K562 (cell line): Measurements from ENCODE around the gene SNX25. TPM values are rescaled to one million over a fixed set of nuclear protein-coding genes. Genes with fewer than 3 reads are reported as not detected.

Experiments
- ATAC-seq: fragments of 200-7000 bp; cut with Tn5 transposase; 3 replicates; pipeline ENCODE4 v1.9.1; 2020; ENCODE audit warnings: moderate library complexity
- BruUV-seq: library from RNA; stranded (reverse); fragments of 400-500 nt; replicated peaks from 2 replicates; lab custom pipeline; 2021; lab: Mats Ljungman, UMichigan
- CTCF ChIA-PET: fragments of 300-600 bp; formaldehyde crosslinking; extraction: SDS; loops from one replicate; lab custom pipeline; 2021; ENCODE audit warnings: low intra/inter-chr PET ratio; lab: Yijun Ruan, JAX
- POLR2A ChIA-PET: fragments of 300-600, 350-650 bp; sonication (Branson Sonifier 250); formaldehyde crosslinking; extraction: SDS; loops from one replicate; lab custom pipeline; 2021; ENCODE audit warnings: antibody characterized with exemption, inconsistent platforms; lab: Yijun Ruan, JAX
- DNase-seq, 4 experiments: peaks; one replicate each; pipeline versions ENCODE4 v3.0.0 to v3.0.0-alpha.2; 2011 to 2018; ENCODE audit warnings: low spot score in 3 of 4, mixed read lengths in 3 of 4; ENCODE audit errors: extremely low read depth in 1 of 4
- FAIRE-seq: peaks from 2 replicates; lab custom pipeline; 2011; peaks lifted over from hg19 to GRCh38; lab: Jason Lieb, UNC
- H2AFZ ChIP-seq: 2 replicates; pipeline ENCODE4 v1.6.0; 2011; ENCODE audit warnings: low read depth, low read length, control low read depth, inconsistent platforms
- H3K27ac ChIP-seq: fragments of 200-600 bp; 3 replicates; pipeline ENCODE4 v1.8.0; 2011; ENCODE audit warnings: low read depth, mild to moderate bottlenecking, control low read depth, inconsistent platforms, low read length, moderate library complexity, mixed read lengths; ENCODE audit errors: extremely low read depth
- H3K27me3 ChIP-seq, 2 experiments: fragments of 300-600 bp in 1 of 2; 2 replicates in 1 of 2; 3 replicates in 1 of 2; pipeline versions ENCODE4 v1.6.0 to v1.8.0; 2011; ENCODE audit warnings: inconsistent platforms in 2 of 2, low read length in 2 of 2, mild to moderate bottlenecking in 1 of 2, mixed read lengths in 1 of 2, moderate library complexity in 1 of 2; ENCODE audit not compliant: control insufficient read depth in 2 of 2, insufficient read depth in 2 of 2
- H3K36me3 ChIP-seq: fragments of 300-600 bp; 3 replicates; pipeline ENCODE4 v1.8.0; 2011; ENCODE audit warnings: mild to moderate bottlenecking, low read length, inconsistent platforms; ENCODE audit not compliant: control insufficient read depth, insufficient read depth
- H3K4me1 ChIP-seq, 2 experiments: fragments of 200-600 bp in 1 of 2; replicated peaks in 1 of 2; 2 replicates in 1 of 2; 3 replicates in 1 of 2; pipeline versions ENCODE4 v1.5.1 to v1.8.0; 2011; ENCODE audit warnings: inconsistent platforms in 2 of 2, low read length in 2 of 2, mild to moderate bottlenecking in 1 of 2, mixed read lengths in 1 of 2, moderate library complexity in 1 of 2; ENCODE audit not compliant: control insufficient read depth in 2 of 2, insufficient read depth in 2 of 2
- H3K4me2 ChIP-seq: 2 replicates; pipeline ENCODE4 v1.6.1; 2011; ENCODE audit warnings: low read length, control low read depth, inconsistent platforms, mixed read lengths; ENCODE audit not compliant: insufficient read depth
- H3K4me3 ChIP-seq: fragments of 200-600 bp; sonication (generic), shearing (Covaris generic); 2 replicates; pipeline ENCODE4 v1.5.1; 2016; ENCODE audit warnings: control low read depth, inconsistent platforms
- H3K79me2 ChIP-seq: fragments of 200-600 bp; 3 replicates; pipeline ENCODE4 v1.8.0; 2011; ENCODE audit warnings: low read length, inconsistent platforms; ENCODE audit not compliant: control insufficient read depth, insufficient read depth
- H3K9ac ChIP-seq, 2 experiments: 2 replicates each; pipeline versions ENCODE4 v1.6.0 to v1.6.1; 2011; ENCODE audit warnings: low read depth in 2 of 2, low read length in 2 of 2, control low read depth in 1 of 2, inconsistent platforms in 1 of 2, mild to moderate bottlenecking in 1 of 2, mixed read lengths in 1 of 2; ENCODE audit not compliant: insufficient read depth in 1 of 2
- H3K9me1 ChIP-seq: one replicate; pipeline ENCODE4 v1.6.0; 2011; ENCODE audit warnings: inconsistent platforms, mild to moderate bottlenecking, low read length, moderate library complexity; ENCODE audit not compliant: control insufficient read depth, insufficient read depth
- H3K9me3 ChIP-seq: replicated peaks from 2 replicates; pipeline ENCODE4 v1.5.1; 2011; ENCODE audit warnings: low read depth, low read length, inconsistent platforms; ENCODE audit not compliant: control insufficient read depth, insufficient read depth
- H4K20me1 ChIP-seq: replicated peaks from 2 replicates; pipeline ENCODE4 v1.6.1; 2011; ENCODE audit warnings: low read length, inconsistent platforms, mixed read lengths; ENCODE audit not compliant: control insufficient read depth, insufficient read depth
- CCNT2 ChIP-seq: IDR thresholded peaks from 2 replicates; pipeline ENCODE4 v1.6.1; 2011; ENCODE audit warnings: borderline replicate concordance, low read depth, mild to moderate bottlenecking, moderate library complexity, mixed read lengths, low read length; ENCODE audit not compliant: insufficient read length; ENCODE audit errors: extremely low read depth
- ELF2 ChIP-seq: fragments of 250-450 bp; sonication (Bioruptor Pico); IDR thresholded peaks from 2 replicates; pipeline ENCODE4 v1.5.0; 2021; ENCODE audit warnings: mild to moderate bottlenecking
- FOXJ2 ChIP-seq: fragments of 200-800 bp; sonication (Bioruptor generic); IDR thresholded peaks from 2 replicates; pipeline ENCODE4 v1.6.1; 2016; ENCODE audit warnings: missing genetic modification characterization, missing compliant biosample characterization
- GTF2F1 ChIP-seq: IDR thresholded peaks from 2 replicates; pipeline ENCODE4 v1.6.1; 2011; ENCODE audit warnings: low read depth, low read length, improper control_type of control experiment
- SMARCE1 ChIP-seq: fragments of 450-650 bp; IDR thresholded peaks from 2 replicates; pipeline ENCODE4 v1.7.1; 2016; ENCODE audit warnings: mild to moderate bottlenecking
- WGBS: fragments of 100-300 bp; shearing (Covaris generic); methylation state at CpG from one replicate; pipeline ENCODE4 v1.1.6; 2016; ENCODE audit warnings: low coverage, mixed read lengths; ENCODE audit not compliant: insufficient coverage; ENCODE audit errors: missing lambda C conversion rate; 5-methylcytosine and 5-hydroxymethylcytosine counted together
- in situ Hi-C: fragments of 300-500 bp; cut with MboI; formaldehyde crosslinking; loops from 4 replicates; pipeline ENCODE4 v1.15.0; 2018; ENCODE audit warnings: inconsistent platforms, mixed read lengths
- intact Hi-C: fragments of 100-400 bp; cut with micrococcal nuclease; formaldehyde crosslinking; loops from 2 replicates; pipeline ENCODE4 v1.14.2; 2022
- polyA plus RNA-seq, 8 experiments: library from polyadenylated mRNA; depleted of rRNA in 4 of 8; stranded (reverse) in 5 of 8; unstranded in 3 of 8; fragments of >200 nt; fragmentation: Nextera tagmentation in 2 of 8; fragmentation: Illumina TruSeq in 1 of 8; extraction: Ambion mirVana in 2 of 8; extraction: Trizol in 1 of 8; gene quantifications; 2 replicates each; pipeline versions ENCODE4 v1.2.1 to v1.2.3, GENCODE V29; 2011 to 2014; ENCODE audit warnings: inconsistent platforms in 1 of 8, missing spikeins in 1 of 8
- total RNA-seq, 7 experiments: library from RNA; depleted of rRNA in 6 of 7; stranded (reverse); fragments of >200 nt in 6 of 7; fragmentation: Illumina TruSeq in 2 of 7; extraction: Trizol in 2 of 7; gene quantifications; 2 replicates each; pipeline versions ENCODE4 v1.2.1 to v1.2.3, GENCODE V29; 2011 to 2021; ENCODE audit warnings: low replicate concordance in 1 of 7
- TF ChIP-seq, protein P1 (sequence below): fragments of 450-650 bp; IDR thresholded peaks from 2 replicates; pipeline ENCODE4 v1.6.1; 2016; ENCODE audit warnings: missing biosample characterization, missing genetic modification characterization
- TF ChIP-seq, protein P2 (sequence below): sonication (generic); IDR thresholded peaks from 2 replicates; pipeline ENCODE4 v1.6.1; 2016
- TF ChIP-seq, protein P3 (sequence below): fragments of 200-600 bp; sonication (generic); IDR thresholded peaks from one replicate; pipeline ENCODE4 v1.6.1; 2012; ENCODE audit warnings: mild to moderate bottlenecking, low read depth, low read length, inconsistent platforms

Gene SNX25
- total and polyA plus RNA-seq, 9 of the 15 experiments (the other 6 are each of a cell fraction or from before 2014, with no cell fraction given): 2.5 to 23.4 (median 13.3) TPM

DNA sequence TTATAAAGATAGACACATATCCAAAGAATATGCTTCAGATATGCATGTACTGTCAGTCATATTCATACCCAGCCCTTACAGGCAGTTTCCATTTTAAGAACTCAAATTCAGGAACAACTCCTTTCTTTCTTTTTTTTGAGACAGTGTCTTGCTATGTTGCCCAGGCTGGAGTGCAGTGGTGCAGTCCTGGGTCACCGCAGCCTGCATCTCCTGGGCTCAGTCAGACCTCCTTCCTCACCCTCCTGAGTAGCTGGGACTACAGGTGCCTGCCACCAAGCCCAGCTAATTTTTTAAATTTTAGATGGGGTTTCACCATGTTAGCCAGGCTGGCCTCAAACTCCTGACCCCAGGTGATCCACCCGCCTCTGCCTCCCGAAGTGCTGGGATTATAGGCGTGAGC, 34.5 kb downstream of the SNX25 start (continued):
- TF ChIP-seq SMARCE1 (no peak), ELF2 (CRISPR knock-in tag) (no peak)
- TF ChIP-seq, protein P1, sequence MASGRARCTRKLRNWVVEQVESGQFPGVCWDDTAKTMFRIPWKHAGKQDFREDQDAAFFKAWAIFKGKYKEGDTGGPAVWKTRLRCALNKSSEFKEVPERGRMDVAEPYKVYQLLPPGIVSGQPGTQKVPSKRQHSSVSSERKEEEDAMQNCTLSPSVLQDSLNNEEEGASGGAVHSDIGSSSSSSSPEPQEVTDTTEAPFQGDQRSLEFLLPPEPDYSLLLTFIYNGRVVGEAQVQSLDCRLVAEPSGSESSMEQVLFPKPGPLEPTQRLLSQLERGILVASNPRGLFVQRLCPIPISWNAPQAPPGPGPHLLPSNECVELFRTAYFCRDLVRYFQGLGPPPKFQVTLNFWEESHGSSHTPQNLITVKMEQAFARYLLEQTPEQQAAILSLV (tag): no peak
- TF ChIP-seq, protein P2, sequence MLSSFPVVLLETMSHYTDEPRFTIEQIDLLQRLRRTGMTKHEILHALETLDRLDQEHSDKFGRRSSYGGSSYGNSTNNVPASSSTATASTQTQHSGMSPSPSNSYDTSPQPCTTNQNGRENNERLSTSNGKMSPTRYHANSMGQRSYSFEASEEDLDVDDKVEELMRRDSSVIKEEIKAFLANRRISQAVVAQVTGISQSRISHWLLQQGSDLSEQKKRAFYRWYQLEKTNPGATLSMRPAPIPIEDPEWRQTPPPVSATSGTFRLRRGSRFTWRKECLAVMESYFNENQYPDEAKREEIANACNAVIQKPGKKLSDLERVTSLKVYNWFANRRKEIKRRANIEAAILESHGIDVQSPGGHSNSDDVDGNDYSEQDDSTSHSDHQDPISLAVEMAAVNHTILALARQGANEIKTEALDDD: no peak

- intact Hi-C loops (loop anchor here (5.0 kb wide), 1 partner anchor 32 kb away; no protein-coding TSS in a partner anchor), in situ Hi-C loops (no loop called here)
- Histone ChIP-seq H2AFZ (no peak overlapping the region), H3K9me1 (no peaks in the 10 kb centered on the region), H3K4me2 (no peak overlapping the region), H4K20me1 (no peaks in the 10 kb centered on the region; the same call in 1 of the 2 replicates), H3K27me3 (no peaks in the 10 kb centered on the region), H3K4me1 (no peaks in the 10 kb centered on the region; a peak in 4 of 5 replicates), H3K27ac (no peak overlapping the region), H3K9me3 (no peaks in the 10 kb centered on the region), H3K79me2 (no peaks in the 10 kb centered on the region), H3K9ac (no peak overlapping the region), H3K4me3 (no peak overlapping the region), H3K36me3 (no peaks in the 10 kb centered on the region)
- ATAC-seq: no peak
- FAIRE-seq: no peak
- no TSS peak for BruUV-seq
- no peak for DNase-seq
- 31% methylated on average over 4 of the region's 4 CpGs for WGBS
- CTCF ChIA-PET: no interaction called here
- POLR2A ChIA-PET: no interaction called here
- no peak for TF ChIP-seq GTF2F1
- TF ChIP-seq FOXJ2 (tag): peak; percentile 39; the same call in 1 of the 2 replicates
- no peak for TF ChIP-seq CCNT2
- TF ChIP-seq, protein P3, sequence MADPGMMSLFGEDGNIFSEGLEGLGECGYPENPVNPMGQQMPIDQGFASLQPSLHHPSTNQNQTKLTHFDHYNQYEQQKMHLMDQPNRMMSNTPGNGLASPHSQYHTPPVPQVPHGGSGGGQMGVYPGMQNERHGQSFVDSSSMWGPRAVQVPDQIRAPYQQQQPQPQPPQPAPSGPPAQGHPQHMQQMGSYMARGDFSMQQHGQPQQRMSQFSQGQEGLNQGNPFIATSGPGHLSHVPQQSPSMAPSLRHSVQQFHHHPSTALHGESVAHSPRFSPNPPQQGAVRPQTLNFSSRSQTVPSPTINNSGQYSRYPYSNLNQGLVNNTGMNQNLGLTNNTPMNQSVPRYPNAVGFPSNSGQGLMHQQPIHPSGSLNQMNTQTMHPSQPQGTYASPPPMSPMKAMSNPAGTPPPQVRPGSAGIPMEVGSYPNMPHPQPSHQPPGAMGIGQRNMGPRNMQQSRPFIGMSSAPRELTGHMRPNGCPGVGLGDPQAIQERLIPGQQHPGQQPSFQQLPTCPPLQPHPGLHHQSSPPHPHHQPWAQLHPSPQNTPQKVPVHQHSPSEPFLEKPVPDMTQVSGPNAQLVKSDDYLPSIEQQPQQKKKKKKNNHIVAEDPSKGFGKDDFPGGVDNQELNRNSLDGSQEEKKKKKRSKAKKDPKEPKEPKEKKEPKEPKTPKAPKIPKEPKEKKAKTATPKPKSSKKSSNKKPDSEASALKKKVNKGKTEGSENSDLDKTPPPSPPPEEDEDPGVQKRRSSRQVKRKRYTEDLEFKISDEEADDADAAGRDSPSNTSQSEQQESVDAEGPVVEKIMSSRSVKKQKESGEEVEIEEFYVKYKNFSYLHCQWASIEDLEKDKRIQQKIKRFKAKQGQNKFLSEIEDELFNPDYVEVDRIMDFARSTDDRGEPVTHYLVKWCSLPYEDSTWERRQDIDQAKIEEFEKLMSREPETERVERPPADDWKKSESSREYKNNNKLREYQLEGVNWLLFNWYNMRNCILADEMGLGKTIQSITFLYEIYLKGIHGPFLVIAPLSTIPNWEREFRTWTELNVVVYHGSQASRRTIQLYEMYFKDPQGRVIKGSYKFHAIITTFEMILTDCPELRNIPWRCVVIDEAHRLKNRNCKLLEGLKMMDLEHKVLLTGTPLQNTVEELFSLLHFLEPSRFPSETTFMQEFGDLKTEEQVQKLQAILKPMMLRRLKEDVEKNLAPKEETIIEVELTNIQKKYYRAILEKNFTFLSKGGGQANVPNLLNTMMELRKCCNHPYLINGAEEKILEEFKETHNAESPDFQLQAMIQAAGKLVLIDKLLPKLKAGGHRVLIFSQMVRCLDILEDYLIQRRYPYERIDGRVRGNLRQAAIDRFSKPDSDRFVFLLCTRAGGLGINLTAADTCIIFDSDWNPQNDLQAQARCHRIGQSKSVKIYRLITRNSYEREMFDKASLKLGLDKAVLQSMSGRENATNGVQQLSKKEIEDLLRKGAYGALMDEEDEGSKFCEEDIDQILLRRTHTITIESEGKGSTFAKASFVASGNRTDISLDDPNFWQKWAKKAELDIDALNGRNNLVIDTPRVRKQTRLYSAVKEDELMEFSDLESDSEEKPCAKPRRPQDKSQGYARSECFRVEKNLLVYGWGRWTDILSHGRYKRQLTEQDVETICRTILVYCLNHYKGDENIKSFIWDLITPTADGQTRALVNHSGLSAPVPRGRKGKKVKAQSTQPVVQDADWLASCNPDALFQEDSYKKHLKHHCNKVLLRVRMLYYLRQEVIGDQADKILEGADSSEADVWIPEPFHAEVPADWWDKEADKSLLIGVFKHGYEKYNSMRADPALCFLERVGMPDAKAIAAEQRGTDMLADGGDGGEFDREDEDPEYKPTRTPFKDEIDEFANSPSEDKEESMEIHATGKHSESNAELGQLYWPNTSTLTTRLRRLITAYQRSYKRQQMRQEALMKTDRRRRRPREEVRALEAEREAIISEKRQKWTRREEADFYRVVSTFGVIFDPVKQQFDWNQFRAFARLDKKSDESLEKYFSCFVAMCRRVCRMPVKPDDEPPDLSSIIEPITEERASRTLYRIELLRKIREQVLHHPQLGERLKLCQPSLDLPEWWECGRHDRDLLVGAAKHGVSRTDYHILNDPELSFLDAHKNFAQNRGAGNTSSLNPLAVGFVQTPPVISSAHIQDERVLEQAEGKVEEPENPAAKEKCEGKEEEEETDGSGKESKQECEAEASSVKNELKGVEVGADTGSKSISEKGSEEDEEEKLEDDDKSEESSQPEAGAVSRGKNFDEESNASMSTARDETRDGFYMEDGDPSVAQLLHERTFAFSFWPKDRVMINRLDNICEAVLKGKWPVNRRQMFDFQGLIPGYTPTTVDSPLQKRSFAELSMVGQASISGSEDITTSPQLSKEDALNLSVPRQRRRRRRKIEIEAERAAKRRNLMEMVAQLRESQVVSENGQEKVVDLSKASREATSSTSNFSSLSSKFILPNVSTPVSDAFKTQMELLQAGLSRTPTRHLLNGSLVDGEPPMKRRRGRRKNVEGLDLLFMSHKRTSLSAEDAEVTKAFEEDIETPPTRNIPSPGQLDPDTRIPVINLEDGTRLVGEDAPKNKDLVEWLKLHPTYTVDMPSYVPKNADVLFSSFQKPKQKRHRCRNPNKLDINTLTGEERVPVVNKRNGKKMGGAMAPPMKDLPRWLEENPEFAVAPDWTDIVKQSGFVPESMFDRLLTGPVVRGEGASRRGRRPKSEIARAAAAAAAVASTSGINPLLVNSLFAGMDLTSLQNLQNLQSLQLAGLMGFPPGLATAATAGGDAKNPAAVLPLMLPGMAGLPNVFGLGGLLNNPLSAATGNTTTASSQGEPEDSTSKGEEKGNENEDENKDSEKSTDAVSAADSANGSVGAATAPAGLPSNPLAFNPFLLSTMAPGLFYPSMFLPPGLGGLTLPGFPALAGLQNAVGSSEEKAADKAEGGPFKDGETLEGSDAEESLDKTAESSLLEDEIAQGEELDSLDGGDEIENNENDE: no peak
These were observed 35.4 kb downstream of the SNX25 start for GRCh38 chr4:185244763-185245162.
